PFSK-1 (cell line): ENCODE results near the gene ATRIP.

ENCODE experiments used
- FOXP2 ChIP-seq: optimal IDR thresholded peaks from 2 replicates; pipeline ENCODE3; 2011; ENCODE audit warnings: borderline replicate concordance, control low read depth, inconsistent platforms; ENCODE audit not compliant: insufficient read depth; ENCODE audit errors: extremely low read length, extremely low read depth
- POLR2AphosphoS5 ChIP-seq: IDR thresholded peaks from 2 replicates; pipeline ENCODE4 v1.6.1; 2012; ENCODE audit warnings: low read depth, mild to moderate bottlenecking, control low read depth, low read length, moderate library complexity
- SIN3A ChIP-seq: IDR thresholded peaks from 2 replicates; pipeline ENCODE4 v1.6.1; 2012; ENCODE audit warnings: mild to moderate bottlenecking, low read length, moderate library complexity, borderline replicate concordance; ENCODE audit not compliant: insufficient read depth
- TAF1 ChIP-seq: IDR thresholded peaks from 2 replicates; pipeline ENCODE4 v1.6.1; 2012; ENCODE audit warnings: low read length, control low read depth, borderline replicate concordance; ENCODE audit not compliant: insufficient read depth
- TF ChIP-seq, protein P1 (sequence below), 2 experiments: IDR thresholded peaks; 2 replicates each; pipeline versions ENCODE4 v1.6.1 to v1.8.0; 2011 to 2012; ENCODE audit warnings: low read depth in 2 of 2, low read length in 2 of 2, control low read depth in 1 of 2, inconsistent platforms in 1 of 2, mild to moderate bottlenecking in 1 of 2, moderate library complexity in 1 of 2; ENCODE audit not compliant: insufficient read depth in 1 of 2

The ATRIP gene

DNA sequence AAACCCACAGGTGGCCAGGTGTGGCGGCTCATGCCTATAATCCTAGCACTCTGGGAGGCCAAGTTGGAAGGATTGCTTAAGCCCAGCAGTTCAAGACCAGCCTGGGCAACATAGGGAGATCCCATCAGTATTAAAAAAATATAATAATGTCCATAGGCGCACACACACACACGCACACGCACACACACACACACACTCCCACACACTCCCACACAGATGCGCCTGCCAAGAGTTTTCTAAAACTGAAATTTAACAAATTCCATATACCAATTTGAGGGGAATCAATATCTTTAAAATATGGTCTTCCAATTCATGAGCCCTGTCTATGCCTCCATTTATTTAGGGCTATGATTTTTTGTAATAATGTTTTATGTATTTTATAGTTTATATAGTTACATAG lies 40.4 kb downstream of the ATRIP start:
- no peak for TF ChIP-seq POLR2AphosphoS5
- no peak for TF ChIP-seq FOXP2
- TF ChIP-seq, protein P1, sequence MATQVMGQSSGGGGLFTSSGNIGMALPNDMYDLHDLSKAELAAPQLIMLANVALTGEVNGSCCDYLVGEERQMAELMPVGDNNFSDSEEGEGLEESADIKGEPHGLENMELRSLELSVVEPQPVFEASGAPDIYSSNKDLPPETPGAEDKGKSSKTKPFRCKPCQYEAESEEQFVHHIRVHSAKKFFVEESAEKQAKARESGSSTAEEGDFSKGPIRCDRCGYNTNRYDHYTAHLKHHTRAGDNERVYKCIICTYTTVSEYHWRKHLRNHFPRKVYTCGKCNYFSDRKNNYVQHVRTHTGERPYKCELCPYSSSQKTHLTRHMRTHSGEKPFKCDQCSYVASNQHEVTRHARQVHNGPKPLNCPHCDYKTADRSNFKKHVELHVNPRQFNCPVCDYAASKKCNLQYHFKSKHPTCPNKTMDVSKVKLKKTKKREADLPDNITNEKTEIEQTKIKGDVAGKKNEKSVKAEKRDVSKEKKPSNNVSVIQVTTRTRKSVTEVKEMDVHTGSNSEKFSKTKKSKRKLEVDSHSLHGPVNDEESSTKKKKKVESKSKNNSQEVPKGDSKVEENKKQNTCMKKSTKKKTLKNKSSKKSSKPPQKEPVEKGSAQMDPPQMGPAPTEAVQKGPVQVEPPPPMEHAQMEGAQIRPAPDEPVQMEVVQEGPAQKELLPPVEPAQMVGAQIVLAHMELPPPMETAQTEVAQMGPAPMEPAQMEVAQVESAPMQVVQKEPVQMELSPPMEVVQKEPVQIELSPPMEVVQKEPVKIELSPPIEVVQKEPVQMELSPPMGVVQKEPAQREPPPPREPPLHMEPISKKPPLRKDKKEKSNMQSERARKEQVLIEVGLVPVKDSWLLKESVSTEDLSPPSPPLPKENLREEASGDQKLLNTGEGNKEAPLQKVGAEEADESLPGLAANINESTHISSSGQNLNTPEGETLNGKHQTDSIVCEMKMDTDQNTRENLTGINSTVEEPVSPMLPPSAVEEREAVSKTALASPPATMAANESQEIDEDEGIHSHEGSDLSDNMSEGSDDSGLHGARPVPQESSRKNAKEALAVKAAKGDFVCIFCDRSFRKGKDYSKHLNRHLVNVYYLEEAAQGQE (IDR thresholded peaks at IDR 0.05; ENCODE audit: insufficient read depth in 1 of 2, low read depth in 2 of 2, low read length in 2 of 2) = no peak
- TF ChIP-seq TAF1 = no peak
- no peak for TF ChIP-seq SIN3A

DNA sequence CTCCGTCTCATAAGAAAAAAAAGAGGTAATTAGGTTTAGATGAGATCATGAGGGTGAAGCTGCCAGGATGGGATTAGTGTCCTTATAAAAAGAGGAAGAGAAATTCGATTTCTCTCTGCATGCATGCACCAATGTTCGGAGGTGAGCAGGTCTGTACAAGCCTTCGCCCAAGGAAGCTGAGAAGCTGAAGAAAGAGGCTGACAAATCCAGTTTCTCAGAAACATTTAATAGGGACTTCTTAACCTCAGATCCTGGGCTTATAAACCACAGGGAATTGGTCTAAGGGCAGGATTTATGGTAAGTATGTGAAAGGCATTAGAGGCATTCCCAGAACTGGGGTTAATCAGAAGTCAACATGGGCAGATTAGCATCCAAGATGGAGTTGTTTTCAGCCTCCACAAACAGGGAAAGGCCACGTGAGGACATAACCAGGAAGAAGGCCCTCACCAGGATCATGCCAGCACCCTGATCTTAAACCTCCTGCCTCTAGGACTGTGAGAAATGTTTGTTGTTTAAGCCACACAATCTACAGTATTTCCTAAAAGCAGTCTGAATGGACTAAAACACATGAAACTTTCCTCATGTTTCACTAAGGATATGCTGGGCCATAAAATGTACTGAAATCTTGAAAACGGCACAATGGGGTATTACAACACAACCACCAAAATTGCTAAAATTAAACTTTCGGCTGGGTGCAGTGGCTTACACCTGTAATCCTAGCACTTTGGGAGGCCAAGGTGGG lies 46.1 kb downstream of the ATRIP start:
- no peak for TF ChIP-seq POLR2AphosphoS5
- TF ChIP-seq, protein P1 (IDR thresholded peaks at IDR 0.05; ENCODE audit: insufficient read depth in 1 of 2, low read depth in 2 of 2, low read length in 2 of 2) = no peak
- TF ChIP-seq TAF1 = no peak
- no peak for TF ChIP-seq SIN3A
- no peak for TF ChIP-seq FOXP2

DNA sequence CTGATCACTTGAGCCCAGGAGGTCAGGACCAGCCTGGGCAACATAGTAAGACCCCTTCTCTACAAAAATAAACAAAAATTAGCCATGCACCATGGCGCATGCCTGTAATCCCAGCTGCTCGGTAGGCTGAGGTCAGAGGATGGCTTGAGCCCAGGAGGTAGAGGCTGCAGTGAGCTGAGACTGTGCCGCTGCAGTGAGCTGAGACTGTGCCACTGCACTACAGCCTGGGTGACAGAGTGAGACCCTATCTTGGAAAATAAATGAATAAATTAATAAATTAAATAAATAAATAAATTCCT lies 46.6 kb downstream of the ATRIP start:
- no peak for TF ChIP-seq SIN3A
- TF ChIP-seq TAF1 = no peak
- TF ChIP-seq, protein P1 (IDR thresholded peaks at IDR 0.05; ENCODE audit: insufficient read depth in 1 of 2, low read depth in 2 of 2, low read length in 2 of 2) = no peak
- no peak for TF ChIP-seq POLR2AphosphoS5
- no peak for TF ChIP-seq FOXP2

GRCh38 chr3:48500656-48501055 lies 54.1 kb downstream of the ATRIP start:
- no peak for TF ChIP-seq POLR2AphosphoS5
- no peak for TF ChIP-seq FOXP2
- TF ChIP-seq, protein P1 (IDR thresholded peaks at IDR 0.05; ENCODE audit: insufficient read depth in 1 of 2, low read depth in 2 of 2, low read length in 2 of 2) = no peak
- TF ChIP-seq SIN3A = no peak
- no peak for TF ChIP-seq TAF1

- TF ChIP-seq TAF1 (no peak), FOXP2 (no peak), POLR2AphosphoS5 (no peak), SIN3A (no peak)
- TF ChIP-seq, protein P1 (IDR thresholded peaks at IDR 0.05; ENCODE audit: insufficient read depth in 1 of 2, low read depth in 2 of 2, low read length in 2 of 2) = no peak
Measured at GRCh38 chr3:48501196-48501595, 54.7 kb downstream of the ATRIP start.
